ENCODE measurements around the gene EPB41. TPM values are rescaled to one million over a fixed set of nuclear protein-coding genes. Genes with fewer than 3 reads are reported as not detected.

EPB41 gene
- total and polyA plus RNA-seq, 2 donors (not counting 3 experiments of a cell fraction or from before 2014, with no cell fraction given) = 22.3 to 45.7 TPM

DNA sequence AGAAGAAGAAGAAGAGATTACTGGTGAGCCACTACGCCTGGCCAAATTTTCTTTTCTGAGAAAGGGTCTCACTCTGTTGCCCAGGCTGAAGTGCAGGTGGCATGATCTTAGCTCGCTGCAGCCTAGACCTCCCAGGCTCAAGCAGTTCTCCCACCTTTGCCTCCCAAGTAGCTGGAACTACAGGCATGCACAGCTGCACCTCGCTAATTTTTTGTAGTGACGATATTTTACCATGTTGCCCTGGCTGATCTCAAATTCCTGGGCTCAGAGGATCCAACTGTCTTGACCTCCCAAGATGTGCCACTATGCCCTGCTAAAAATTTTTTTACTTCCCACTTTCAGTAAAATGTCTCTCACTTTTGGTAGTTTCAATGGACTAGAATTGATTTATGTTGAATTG, 184.9 kb downstream of the EPB41 start:
- Histone ChIP-seq H3K79me2 (ENCODE audit: control insufficient read depth, insufficient read depth, low read length) (no peaks in the 10 kb centered on the region), H2AFZ (ENCODE audit: low read depth, low read length) (no peak overlapping the region), H3K9ac (replicated peaks; ENCODE audit: extremely low read depth, insufficient read depth, low read length) (no peak overlapping the region), H3K4me1 (ENCODE audit: control insufficient read depth, extremely low read depth, insufficient read depth, low read length) (no peaks in the 10 kb centered on the region), H3K36me3 (ENCODE audit: control insufficient read depth in 2 of 2, extremely low read depth in 1 of 2, insufficient read depth in 2 of 2, low read length in 2 of 2) (no peaks in the 10 kb centered on the region), H4K20me1 (replicated peaks; ENCODE audit: control insufficient read depth, extremely low read depth, insufficient read depth, low read length) (no peaks in the 10 kb centered on the region), H3K27me3 (ENCODE audit: control insufficient read depth in 2 of 2, insufficient read depth in 2 of 2, low read length in 2 of 2) (no peaks in the 10 kb centered on the region), H3K27ac (ENCODE audit: insufficient read depth, low read depth, low read length) (no peak overlapping the region), H3K4me3 (replicated peaks in 1 of 3; ENCODE audit: insufficient read depth in 1 of 3, low read depth in 1 of 3, low read length in 3 of 3) (no peak overlapping the region), H3K4me2 (ENCODE audit: insufficient read depth, low read length) (no peak overlapping the region), H3K9me1 (replicated peaks; ENCODE audit: control insufficient read depth, extremely low read depth, insufficient read depth, low read length) (no peaks in the 10 kb centered on the region), H3K9me3 (replicated peaks; ENCODE audit: control insufficient read depth, insufficient read depth, low read length) (no peaks in the 10 kb centered on the region)
- TF ChIP-seq MYC (IDR thresholded peaks at IDR 0.05; ENCODE audit: low read depth, low read length) (no peak), POLR2AphosphoS5 (IDR thresholded peaks at IDR 0.05; ENCODE audit: insufficient read depth, low read depth, low read length) (no peak), FOS (IDR thresholded peaks at IDR 0.05; ENCODE audit: borderline replicate concordance, insufficient read depth, low read length) (no peak), GATA2 (IDR thresholded peaks at IDR 0.05; ENCODE audit: insufficient read depth, insufficient read length, low read depth, low read length) (no peak), JUN (IDR thresholded peaks at IDR 0.05; ENCODE audit: borderline replicate concordance, insufficient read depth, insufficient read length, low read depth) (no peak), EZH2 (IDR thresholded peaks at IDR 0.05; ENCODE audit: borderline replicate concordance, low read depth, low read length, severe bottlenecking) (no peak)
- TF ChIP-seq, protein P1, sequence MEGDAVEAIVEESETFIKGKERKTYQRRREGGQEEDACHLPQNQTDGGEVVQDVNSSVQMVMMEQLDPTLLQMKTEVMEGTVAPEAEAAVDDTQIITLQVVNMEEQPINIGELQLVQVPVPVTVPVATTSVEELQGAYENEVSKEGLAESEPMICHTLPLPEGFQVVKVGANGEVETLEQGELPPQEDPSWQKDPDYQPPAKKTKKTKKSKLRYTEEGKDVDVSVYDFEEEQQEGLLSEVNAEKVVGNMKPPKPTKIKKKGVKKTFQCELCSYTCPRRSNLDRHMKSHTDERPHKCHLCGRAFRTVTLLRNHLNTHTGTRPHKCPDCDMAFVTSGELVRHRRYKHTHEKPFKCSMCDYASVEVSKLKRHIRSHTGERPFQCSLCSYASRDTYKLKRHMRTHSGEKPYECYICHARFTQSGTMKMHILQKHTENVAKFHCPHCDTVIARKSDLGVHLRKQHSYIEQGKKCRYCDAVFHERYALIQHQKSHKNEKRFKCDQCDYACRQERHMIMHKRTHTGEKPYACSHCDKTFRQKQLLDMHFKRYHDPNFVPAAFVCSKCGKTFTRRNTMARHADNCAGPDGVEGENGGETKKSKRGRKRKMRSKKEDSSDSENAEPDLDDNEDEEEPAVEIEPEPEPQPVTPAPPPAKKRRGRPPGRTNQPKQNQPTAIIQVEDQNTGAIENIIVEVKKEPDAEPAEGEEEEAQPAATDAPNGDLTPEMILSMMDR (IDR thresholded peaks at IDR 0.05; ENCODE audit: extremely low read depth in 1 of 2, insufficient read depth in 1 of 2, low read depth in 1 of 2, low read length in 2 of 2) = no peak
- TF ChIP-seq, protein P2, sequence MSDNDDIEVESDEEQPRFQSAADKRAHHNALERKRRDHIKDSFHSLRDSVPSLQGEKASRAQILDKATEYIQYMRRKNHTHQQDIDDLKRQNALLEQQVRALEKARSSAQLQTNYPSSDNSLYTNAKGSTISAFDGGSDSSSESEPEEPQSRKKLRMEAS (IDR thresholded peaks at IDR 0.05; ENCODE audit: insufficient read depth, insufficient read length) = no peak
- intact Hi-C loops (cut with micrococcal nuclease) (no loop called here), dilution Hi-C loops (cut with MboI; ENCODE audit: extremely low pct_ligation_motif_present, low sequenced_read_pairs) (no loop called here)
- DNase-seq (ENCODE audit: low read depth, low spot score) = no peak
- ChIA-PET POLR2A (no interaction called here), CTCF (no interaction called here)
- BruUV-seq (replicated peaks) = no TSS peak
- no peak for FAIRE-seq

Measured in endothelial cell of umbilical vein (primary cell).